T-helper 1 cell treated with Interleukin-12 subunit alpha and Interleukin-12 subunit beta and Interleukin-4 antibody, amounts not matched to agents 30 ng/mL and 1 ng/mL, for 36 hours (primary cell): ENCODE measurements around the gene PLAGL2. TPM values are rescaled to one million over a fixed set of nuclear protein-coding genes. Genes with fewer than 3 reads are reported as not detected.
"Not testable (repeated sequence)": the region's sequence is repeated elsewhere in the genome, so short reads cannot be mapped to it uniquely, and the experiment has no call there.

Source experiments
- intact Hi-C: fragments of 100-400 bp; cut with micrococcal nuclease; formaldehyde crosslinking; loops from one replicate; pipeline ENCODE4 v1.15.1; 2024
- total RNA-seq: library from RNA; stranded (reverse); gene quantifications from 2 replicates; pipeline ENCODE4 v1.2.3, GENCODE V29; 2022

PLAGL2 gene, protein sequence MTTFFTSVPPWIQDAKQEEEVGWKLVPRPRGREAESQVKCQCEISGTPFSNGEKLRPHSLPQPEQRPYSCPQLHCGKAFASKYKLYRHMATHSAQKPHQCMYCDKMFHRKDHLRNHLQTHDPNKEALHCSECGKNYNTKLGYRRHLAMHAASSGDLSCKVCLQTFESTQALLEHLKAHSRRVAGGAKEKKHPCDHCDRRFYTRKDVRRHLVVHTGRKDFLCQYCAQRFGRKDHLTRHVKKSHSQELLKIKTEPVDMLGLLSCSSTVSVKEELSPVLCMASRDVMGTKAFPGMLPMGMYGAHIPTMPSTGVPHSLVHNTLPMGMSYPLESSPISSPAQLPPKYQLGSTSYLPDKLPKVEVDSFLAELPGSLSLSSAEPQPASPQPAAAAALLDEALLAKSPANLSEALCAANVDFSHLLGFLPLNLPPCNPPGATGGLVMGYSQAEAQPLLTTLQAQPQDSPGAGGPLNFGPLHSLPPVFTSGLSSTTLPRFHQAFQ
- total RNA-seq, result 35.0 and 35.5 TPM in 2 replicates

DNA sequence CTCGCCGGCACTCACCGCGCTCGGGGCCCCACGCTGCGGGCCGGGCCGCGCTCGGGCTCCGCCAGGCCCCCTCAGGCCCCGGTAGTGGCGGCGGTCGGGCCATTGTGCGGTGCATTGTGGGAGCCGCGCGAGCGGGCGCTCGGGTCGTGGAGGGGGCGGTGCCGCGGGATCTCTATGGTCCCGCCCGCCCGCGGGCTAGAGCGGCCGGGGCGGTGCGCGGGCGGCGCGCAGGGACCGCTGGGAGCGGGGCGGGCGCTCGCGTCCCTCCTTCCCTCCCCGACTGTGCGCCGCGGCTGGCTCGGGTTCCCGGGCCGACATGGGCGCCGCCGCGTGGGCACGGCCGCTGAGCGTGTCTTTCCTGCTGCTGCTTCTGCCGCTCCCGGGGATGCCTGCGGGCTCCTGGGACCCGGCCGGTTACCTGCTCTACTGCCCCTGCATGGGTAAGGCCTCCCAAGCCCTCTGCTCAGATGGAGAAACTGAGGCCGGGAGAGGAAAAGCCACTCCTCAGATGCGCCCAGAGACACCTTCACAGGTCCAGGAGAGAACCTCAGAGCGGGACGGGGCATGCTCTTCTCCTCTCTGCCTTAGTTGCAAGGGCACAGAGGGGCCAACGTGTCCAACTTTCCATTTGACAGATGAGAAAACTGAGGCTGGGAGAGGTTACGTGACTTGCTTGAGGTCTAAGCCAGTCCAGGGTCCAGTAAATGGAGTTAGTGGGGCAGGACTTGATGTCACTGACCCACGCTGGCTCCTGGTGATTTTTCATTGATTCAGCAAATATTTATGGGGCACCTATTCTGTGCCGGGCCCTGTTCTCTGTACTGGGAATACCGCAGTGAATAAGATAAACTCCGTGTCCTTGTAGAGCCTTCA lies at the start of gene PLAGL2, which contains the start of gene POFUT1:
Gene PLAGL2, minus strand, starts transcription at position 118 of the 873 bp plus-strand sequence. CDS start 5,565 bp downstream, outside the sequence.
Gene POFUT1, plus strand, starts transcription at position 255 of the 873 bp plus-strand sequence. Its CDS starts 62 bp downstream, at position 317.
- intact Hi-C loops, result loop anchor here (1.0 to 10.0 kb wide), 8 partner anchors 41 to 537 kb away; partner anchors contain the start of genes ASXL1, COMMD7, PDRG1 and TM9SF4

GRCh38 chr20:32252189-32252588 lies 44.6 kb upstream of the PLAGL2 start:
- intact Hi-C loops, result no loop called here

GRCh38 chr20:32251470-32251869 lies 43.9 kb upstream of the PLAGL2 start:
- intact Hi-C loops, result no loop called here

DNA sequence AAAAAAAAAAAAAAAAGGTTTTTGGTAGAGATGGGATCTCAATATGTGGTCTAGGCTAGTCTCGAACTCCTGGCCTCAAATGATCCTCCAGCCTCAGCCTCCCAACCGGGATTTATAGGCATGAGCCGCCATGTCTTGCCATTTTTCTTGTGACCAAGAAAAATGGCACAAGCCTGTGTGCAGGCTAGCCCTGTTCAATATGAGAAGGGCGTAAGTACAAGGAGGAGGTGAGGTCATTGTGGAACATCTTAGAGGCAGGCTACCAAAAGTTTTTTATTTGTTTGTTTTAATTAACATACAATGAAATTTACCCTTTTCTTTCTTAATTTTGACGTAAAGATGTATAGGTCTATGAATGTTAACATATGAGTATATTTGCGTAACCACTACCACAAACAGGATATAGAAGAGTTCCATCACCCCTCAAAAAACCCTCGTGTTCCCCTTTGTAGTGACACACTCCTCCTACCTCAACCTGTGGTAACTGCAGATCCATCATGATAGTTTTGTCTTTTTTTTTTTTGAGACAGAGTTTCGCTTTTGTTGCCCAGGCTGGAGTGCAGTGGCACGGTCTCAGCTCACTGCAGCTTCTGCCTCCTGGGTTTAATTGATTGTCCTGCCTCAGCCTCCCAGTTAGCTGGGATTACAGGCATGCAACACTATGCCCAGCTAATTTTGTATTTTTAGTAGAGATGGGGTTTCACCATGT lies 41.6 kb upstream of the PLAGL2 start:
- intact Hi-C loops, result loop anchor here (1.0 kb wide), 5 partner anchors 18 to 106 kb away; partner anchors contain the start of genes KIF3B, PLAGL2 and POFUT1

DNA sequence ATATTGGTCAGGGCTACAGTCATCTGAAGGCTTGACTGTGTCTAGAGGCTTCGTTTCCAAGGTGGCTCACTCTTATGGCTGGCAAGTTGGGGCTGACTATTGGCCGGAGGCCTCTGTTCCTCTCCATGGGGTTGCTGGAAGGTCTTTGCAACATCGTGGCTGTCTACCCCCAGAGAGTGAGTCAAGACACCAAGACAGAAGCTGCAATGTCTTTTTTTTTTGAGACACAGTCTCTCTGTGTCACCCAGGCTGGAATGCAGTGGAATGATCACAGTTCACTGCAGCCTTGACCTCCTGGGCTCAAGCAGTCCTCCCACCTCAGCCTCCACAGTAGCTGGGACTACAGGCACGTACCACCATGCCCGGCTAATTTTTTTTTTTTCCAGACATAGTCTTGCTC lies 40.5 kb upstream of the PLAGL2 start:
- intact Hi-C loops, result no loop called here

DNA sequence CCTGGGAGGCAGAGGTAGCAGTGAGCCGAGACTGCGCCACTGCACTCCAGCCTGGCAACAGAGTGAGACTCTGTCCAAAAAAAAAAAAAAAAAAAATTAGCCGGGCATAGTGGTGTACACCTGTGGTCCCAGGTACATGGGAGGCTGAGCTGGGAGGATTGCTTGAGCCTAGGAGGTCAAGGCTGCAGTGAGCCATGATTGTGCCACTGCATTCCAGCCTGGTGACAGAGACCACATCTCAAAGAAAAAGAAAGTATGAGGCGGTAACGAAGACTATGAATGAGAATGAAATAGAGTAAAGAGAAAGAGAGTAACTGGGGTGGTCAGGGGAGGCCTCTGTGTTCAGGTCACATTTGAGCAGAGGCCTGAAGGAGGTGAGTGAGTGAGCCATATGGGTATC lies 38.7 kb upstream of the PLAGL2 start:
- intact Hi-C loops, result not testable (repeated sequence)

- intact Hi-C loops, result no loop called here
Observed at GRCh38 chr20:32244959-32245358, 37.4 kb upstream of the PLAGL2 start.

DNA sequence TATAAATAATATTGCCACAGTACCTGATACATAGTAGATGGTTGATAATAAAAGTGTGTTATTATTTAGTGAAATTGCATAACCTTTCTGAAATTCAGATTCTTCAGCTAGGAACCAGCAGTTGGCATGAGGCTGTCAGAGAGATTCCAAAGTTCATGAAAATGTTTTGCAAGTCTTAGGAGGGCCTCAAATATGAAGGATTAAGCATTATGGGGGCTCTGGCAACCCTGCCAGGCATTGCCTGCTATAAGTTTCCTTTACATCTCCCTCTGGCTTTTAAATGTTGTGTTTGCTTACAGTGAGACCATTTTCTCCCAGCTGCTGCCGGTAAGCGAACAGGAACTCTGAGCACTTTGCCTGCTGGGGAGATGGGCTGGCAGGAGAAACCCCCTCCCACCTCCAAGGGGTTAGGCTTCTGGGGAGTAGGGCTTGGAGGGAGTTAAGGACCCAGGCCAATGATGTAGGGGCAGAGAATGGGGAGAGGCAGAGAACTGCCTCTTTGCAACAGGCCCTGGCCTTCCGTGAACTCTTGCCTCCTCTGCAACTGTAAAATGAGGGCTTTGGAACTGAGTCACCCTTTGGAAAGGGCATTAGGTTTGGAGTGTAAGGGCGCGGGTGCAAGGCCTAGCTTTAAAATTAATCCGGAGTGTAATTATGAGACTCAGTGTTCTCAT lies 36.7 kb upstream of the PLAGL2 start:
- intact Hi-C loops, result no loop called here

DNA sequence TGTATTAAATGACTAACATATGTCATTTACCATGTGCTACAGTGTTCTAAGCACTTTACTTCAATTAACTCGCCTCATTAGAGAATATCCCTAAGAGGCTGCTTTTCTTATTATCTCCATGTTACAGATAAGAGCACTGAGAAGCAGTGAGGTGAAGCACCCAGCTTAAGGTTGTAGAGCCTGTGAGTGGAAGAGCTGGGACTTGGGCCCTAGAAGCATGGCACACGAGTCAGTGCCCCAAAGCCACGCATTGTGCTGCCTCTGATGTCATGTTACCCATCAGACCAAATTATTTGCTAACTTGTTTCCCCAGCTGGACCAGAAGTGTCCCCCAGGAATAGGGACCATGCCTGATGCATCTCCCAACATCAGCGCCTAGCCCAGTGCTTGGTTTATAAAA lies 34.3 kb upstream of the PLAGL2 start:
- intact Hi-C loops, result no loop called here

DNA sequence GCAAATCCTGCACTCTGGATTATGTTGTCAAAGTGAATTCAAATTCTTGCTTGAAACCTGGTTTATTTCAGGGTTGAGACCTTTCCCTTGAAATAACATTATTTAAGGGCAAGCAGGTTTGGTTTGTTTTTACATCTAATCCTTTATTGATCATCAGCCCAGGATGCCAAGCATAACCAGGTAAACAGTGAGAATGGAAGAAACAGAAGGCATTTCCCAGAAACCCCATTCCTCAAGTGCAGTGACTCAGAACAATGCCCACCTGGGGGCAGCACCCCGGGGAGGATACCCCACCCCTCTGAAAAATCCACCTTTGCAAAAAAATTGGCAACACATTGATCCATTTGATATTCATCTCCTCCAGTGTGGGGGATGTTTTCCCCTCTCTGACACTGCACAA lies 32.7 kb upstream of the PLAGL2 start:
- intact Hi-C loops, result no loop called here

DNA sequence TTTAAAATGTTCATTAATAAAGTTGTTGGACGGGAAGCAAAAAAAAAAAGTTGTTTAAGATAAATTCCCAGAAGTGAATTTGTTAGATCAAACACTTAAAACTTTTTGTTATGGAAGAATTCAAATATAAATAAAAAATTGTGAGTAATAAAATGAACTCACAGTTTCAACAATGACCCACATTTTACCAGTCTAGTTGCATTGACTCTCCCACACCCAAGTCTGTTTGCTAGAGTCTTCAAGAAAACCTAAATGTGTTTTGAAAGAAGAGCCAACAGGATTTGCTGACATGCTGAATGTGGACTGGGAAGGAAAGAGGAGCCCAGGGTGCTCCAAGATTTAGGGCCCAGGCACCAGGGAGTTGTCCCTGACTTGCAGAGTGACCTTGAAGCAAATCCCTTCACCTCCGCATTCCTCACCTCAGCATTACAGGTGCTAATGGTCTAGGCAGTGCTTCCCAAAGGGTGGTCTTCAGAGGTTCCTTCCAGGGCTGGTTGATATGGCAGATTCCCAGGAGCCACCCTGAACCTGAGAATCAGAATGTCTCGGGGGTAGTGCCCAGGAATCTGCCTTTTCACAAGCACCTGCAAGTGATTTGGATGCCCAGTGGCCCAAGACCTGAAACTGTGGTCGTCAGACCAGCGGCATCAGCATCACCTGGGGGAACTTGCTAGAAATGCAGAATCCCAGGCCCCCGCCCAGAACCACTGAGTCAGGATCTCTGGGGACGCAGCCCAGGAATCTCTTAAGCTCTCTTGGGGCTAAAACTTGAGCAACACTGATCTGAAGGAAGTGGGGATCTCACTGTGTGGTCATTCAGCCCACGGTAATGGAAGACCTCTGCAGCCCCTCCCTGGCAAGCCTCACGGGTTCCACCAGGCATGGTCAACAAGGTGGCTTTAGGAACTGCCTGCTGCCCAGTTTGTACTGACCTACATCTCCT lies 31.2 kb upstream of the PLAGL2 start:
- intact Hi-C loops, result no loop called here

DNA sequence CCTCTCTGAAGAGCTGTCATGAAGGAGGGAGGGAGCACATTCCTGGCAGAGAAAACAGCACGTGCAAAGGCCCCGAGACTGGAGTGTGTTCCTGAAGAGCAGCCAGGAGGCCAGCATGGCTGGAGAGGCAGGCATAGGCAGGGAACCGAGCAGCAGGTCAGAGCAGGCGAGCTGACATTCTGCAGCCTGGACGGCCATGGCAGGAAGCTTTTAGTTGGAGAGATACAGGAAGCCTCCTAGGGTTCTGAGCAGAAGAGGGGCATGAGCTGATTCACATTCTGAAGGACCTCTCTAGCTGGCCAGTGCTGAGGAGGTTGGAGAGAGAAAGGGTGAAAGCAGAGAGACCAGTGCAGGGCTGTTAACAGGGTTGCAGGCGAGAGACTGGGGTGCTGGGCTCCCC lies 29.9 kb upstream of the PLAGL2 start:
- intact Hi-C loops, result no loop called here

GRCh38 chr20:32236819-32237218 lies 29.3 kb upstream of the PLAGL2 start:
- intact Hi-C loops, result no loop called here

DNA sequence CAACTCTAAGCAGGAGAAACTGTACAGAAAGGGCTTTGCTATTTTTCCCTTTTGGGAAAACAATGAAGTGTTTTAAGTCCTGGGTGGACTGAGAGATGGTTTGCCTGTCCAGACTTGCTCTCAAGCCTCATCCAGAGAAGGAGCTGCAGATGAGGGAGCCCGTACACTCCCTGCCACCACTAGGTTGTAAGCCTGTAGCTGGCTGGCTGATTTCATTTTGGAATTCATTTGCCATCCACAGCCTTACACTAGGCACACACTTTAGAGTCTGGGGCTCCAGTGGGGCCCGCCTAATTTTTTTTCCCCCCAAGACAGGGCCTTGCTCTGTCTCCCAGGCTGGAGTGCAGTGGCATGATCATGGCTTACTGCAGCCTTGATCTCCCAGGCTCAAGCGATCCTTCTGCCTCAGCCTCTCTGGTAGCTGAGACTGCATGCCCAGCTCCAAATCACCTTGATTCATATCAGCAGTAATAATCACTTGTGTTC lies 28.5 kb upstream of the PLAGL2 start:
- intact Hi-C loops, result no loop called here

DNA sequence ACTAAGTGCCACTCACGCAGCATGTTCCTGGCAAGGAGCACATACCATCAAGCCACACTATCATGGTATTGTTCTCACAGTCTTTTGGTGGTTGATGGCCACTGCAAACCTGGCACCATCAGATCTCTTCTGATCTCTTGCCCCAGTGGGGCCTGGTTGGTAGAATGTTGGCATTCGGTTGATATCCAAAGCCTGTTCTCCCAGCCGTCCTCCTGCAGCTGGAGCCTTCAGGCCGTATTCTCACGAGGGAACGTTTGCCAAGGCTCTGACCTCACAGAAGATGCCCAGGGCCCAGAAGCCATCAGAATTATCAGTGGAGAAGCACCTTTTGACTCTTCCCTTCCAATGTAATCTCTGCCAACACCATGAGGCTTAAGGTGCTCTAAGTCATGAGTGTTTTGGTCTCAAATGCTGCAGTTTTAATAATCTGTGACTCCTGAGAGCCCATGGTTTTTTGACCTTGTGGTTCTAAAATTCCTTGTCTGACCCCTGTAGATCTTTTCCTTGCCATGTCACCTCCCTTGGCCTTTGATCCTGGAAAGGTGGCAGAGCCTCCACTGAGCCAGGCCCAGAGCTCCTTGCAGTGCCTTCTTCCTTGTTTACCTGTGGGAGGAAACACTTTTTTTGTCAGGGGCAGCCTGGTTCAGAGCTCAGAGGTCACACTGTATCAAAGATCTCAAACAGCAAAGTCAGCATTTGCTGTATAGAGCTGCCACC lies 27.9 kb upstream of the PLAGL2 start:
- intact Hi-C loops, result no loop called here

DNA sequence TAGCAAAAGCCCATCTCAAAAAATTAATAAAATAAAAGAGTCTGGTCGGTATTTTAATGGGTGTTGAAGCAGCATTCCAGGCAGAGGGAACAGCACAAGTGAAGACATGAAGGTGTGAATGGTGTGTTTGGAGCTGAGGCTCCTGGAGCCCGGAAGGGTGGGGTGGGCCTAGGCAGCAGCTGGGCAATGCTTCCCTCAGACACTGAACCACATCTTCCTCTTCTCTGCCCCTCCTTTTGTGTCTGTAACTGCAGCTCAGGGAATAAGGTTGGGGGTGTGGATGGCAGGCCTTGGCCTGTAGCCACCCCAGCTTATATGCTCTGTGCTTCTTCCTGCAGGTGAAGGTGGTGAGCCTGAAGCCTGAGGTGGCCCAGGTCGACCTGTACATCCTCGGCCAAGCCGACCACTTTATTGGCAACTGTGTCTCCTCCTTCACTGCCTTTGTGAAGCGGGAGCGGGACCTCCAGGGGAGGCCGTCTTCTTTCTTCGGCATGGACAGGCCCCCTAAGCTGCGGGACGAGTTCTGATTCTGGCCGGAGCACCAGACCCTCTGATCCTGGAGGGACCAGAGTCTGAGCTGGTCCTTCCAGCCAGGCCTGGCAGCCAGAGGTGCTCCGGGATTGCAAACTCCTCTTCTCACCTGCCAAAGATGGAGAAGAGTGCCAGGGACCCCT lies 26.7 kb upstream of the PLAGL2 start:
- intact Hi-C loops, result no loop called here

DNA sequence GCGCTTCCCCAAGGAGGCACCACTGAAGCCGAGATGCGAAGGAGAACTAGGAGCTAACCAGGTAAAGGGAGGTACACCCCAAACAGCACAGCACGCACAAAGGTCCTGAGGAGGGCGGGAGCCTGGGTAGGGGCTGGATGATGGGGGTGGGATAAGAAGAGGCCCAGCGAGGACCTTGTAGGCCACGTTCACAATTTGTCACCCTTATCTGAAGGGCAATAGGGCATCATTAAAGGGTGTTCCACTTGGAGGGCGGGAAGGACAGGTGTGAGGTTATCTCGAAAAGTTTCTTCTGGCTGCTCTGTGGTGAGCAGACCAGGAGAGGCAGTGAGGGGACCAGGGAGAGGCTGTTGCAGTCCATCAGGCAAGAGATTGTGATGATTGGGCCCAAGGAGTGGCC lies 25.7 kb upstream of the PLAGL2 start:
- intact Hi-C loops, result loop anchor here (2.0 kb wide), 1 partner anchor 44 kb away; the partner anchor contains the start of gene KIF3B

- intact Hi-C loops, result loop anchor here (2.0 kb wide), 1 partner anchor 44 kb away; the partner anchor contains the start of gene KIF3B
Observed at GRCh38 chr20:32232326-32232886, 24.9 kb upstream of the PLAGL2 start.
